ENCODE results near the gene ITIH3. TPM values are rescaled to one million over a fixed set of nuclear protein-coding genes. Genes with fewer than 3 reads are reported as not detected.

The ITIH3 gene
- total and polyA plus RNA-seq, 2 of the 4 experiments (the other 2 are of a cell fraction) = 0.72 to 0.94 TPM

- DNase-seq = no peak
- 50% methylated on average over 4 of the region's 8 CpGs; no CpG with 5 or more reads in 1 of the 2 experiments for WGBS, 2 experiments (ENCODE audit: extremely low coverage in 2 of 2, insufficient read length in 1 of 2)
- no TSS peak for BruUV-seq (replicated peaks)
Measured at GRCh38 chr3:52774066-52774713, 20.4 kb upstream of the ITIH3 start.

More at GRCh38 chr3:52774066-52774713, 20.4 kb upstream of the ITIH3 start:
- Histone ChIP-seq H2BK120ac (ENCODE audit: low read depth, low read length) (no peak overlapping the region), H3K23ac (ENCODE audit: low read depth, low read length) (no peak overlapping the region), H3K4me3 (ENCODE audit: insufficient read depth, low read depth, low read length) (no peak overlapping the region), H3K14ac (replicated peaks; ENCODE audit: low read depth, low read length) (no peak overlapping the region), H3K4ac (ENCODE audit: low read depth, low read length) (no peak overlapping the region), H4K5ac (ENCODE audit: low read depth, low read length) (no peak overlapping the region), H2BK5ac (ENCODE audit: low read depth, low read length, poor library complexity, severe bottlenecking) (no peak overlapping the region), H3K36me3 (ENCODE audit: control insufficient read depth, insufficient read depth, low read length) (no peaks in the 10 kb centered on the region), H3K4me1 (ENCODE audit: control insufficient read depth, insufficient read depth, low read length) (no peaks in the 10 kb centered on the region), H3K18ac (ENCODE audit: low read depth, low read length) (no peak overlapping the region), H4K91ac (ENCODE audit: insufficient read depth, low read depth, low read length) (no peak overlapping the region), H3K79me1 (ENCODE audit: low read depth in 1 of 2, low read length in 2 of 2) (peaks cover 13 to 19% of the 10 kb centered on the region in 2 experiments), H2BK20ac (ENCODE audit: low read depth, low read length) (no peak overlapping the region), H2AFZ (replicated peaks; ENCODE audit: low read length, poor library complexity) (peak overlapping the region; percentile 23), H3K9me1 (ENCODE audit: insufficient read depth, low read length) (peaks cover 7% of the 10 kb centered on the region), H4K8ac (ENCODE audit: low read depth in 2 of 2, low read length in 2 of 2) (no peak overlapping the region), H3K56ac (ENCODE audit: extremely low read depth, insufficient read depth, low read length) (no peak overlapping the region), H4K20me1 (ENCODE audit: insufficient read depth, low read length) (no peaks in the 10 kb centered on the region), H2BK15ac (ENCODE audit: low read depth, low read length) (no peak overlapping the region), H3K27me3 (ENCODE audit: control insufficient read depth, insufficient read depth, low read length) (peaks cover 12% of the 10 kb centered on the region; the same call in 1 of the 2 replicates), H2AK5ac (ENCODE audit: low read depth, low read length) (no peak overlapping the region), H3K9me3 (ENCODE audit: control insufficient read depth, insufficient read depth, low read length) (no peaks in the 10 kb centered on the region), H2AK9ac (replicated peaks; ENCODE audit: low read depth, low read length, poor library complexity) (no peak overlapping the region), H3K4me2 (ENCODE audit: low read depth, low read length) (no peak overlapping the region), H3K27ac (ENCODE audit: insufficient read depth, low read length) (no peak overlapping the region), H3K9ac (ENCODE audit: low read depth, low read length) (no peak overlapping the region)
- POLR2A ChIA-PET (ENCODE audit: unreplicated experiment) = no interaction called here
- no peak for ATAC-seq (ENCODE audit: low read depth)
- dilution Hi-C loops (cut with HindIII; ENCODE audit: low sequenced_read_pairs, unreplicated experiment) (no loop called here), intact Hi-C loops (cut with micrococcal nuclease) (no loop called here), in situ Hi-C loops (cut with MboI; ENCODE audit: low sequenced_read_pairs) (no loop called here)
- CTCF ChIA-PET = no interaction called here
- TF ChIP-seq FOS (IDR thresholded peaks at IDR 0.05; ENCODE audit: low read depth, low read length) = no peak
- TF ChIP-seq MAZ (IDR thresholded peaks at IDR 0.05; ENCODE audit: borderline replicate concordance, low read depth, low read length) = no peak
- no peak for TF ChIP-seq CEBPB (IDR thresholded peaks at IDR 0.05; ENCODE audit: low read depth, low read length)
- TF ChIP-seq SMC3 (IDR thresholded peaks at IDR 0.05; ENCODE audit: low read depth, low read length) = no peak
- no peak for TF ChIP-seq NFE2L2 (IDR thresholded peaks at IDR 0.05; ENCODE audit: low read depth, low read length)
- no peak for TF ChIP-seq MXI1 (IDR thresholded peaks at IDR 0.05; ENCODE audit: borderline replicate concordance, low read depth, low read length)
- no peak for TF ChIP-seq ELK1 (IDR thresholded peaks at IDR 0.05; ENCODE audit: borderline replicate concordance, low read depth, low read length)
- no peak for TF ChIP-seq BHLHE40 (IDR thresholded peaks at IDR 0.05; ENCODE audit: low read depth, low read length)
- TF ChIP-seq RFX5 (IDR thresholded peaks at IDR 0.05; ENCODE audit: low read depth, low read length) = no peak
- no peak for TF ChIP-seq MAFK (IDR thresholded peaks at IDR 0.05; ENCODE audit: low read depth, low read length)

Data from IMR-90 (cell line).